HG03342 (cell line): ENCODE data around the gene LRRC14B.
"Not testable (repeated sequence)": the region's sequence is repeated elsewhere in the genome, so short reads cannot be mapped to it uniquely, and the experiment has no call there.

Experiments
- ATAC-seq: cut with Tn5 transposase; IDR thresholded peaks from one replicate; pipeline ENCODE4 v1.9.1; 2021; ENCODE audit warnings: mild to moderate bottlenecking, moderate library complexity; ENCODE audit not compliant: unreplicated experiment

LRRC14B gene

DNA sequence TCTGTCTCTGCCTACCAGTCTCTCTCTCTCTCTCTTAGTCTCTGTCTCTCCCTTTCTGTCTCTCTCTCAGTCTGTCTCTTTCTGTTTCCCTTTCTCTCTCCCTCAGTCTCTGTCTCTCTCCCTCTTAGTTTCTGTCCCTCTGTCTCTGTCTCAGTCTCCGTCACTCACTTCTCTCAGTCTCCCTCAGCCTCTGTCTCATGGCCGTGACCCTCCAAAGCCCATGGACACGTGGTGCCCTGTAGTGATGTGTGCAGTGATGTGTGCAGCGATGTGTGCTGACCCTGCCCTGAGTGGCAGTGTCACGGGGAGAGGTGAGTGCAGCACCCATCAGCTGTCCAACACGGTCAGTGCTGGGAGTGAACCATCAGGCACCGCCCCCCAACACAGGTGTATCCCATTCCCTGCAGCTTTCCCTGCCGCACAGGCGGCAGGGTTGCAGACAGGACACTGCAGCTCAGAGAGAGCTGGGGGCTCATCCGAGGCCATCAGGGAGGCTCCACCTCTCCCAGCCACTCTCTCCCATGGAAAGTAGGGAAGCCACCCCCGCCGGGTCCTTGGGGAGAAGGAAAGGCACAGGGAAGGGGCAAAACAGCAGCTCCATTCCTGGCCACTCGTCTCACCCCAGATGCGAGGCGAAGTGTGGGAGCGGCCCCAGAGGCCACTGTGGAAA is 794 bp upstream of the LRRC14B start:
- no peak for ATAC-seq

DNA sequence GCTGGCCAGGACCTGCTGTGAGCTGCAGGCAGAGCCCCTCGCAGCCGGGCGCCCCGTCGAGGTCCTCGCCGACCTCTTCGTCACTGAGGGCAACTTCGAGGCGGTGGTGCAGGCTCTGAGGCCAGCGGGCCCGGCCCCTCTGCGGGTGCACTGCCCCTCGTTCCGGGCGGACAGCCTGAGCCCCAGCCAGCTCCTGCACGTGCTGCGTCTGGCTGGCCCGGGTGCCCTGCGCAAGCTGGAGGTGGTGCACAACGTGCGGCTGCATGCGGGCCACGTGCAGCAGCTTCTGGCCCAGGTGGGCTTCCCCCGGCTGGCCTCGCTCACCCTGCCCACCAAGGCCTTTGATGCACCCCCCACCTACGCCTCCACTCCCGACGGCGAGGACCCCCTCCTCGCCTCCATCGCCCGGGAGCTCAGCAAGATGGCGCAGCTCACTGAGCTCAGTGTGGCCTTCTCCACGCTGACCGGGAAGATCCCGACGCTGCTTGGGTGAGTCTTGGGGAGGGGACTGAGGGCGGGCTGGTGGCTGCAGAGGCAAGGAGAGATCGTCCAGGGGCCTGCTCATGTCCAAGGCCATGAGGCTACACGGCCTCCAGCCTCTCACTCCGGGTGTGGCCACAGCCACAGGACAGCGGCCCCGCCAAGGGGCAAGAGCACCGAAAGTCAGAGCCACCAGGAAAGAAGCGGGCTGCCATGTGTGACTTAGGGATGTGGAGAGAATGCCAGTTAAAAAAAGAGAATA is 825 bp downstream of the LRRC14B start:
- ATAC-seq, result no peak

GRCh38 chr5:192691-192969 is 1.3 kb downstream of the LRRC14B start:
- ATAC-seq, result no peak

DNA sequence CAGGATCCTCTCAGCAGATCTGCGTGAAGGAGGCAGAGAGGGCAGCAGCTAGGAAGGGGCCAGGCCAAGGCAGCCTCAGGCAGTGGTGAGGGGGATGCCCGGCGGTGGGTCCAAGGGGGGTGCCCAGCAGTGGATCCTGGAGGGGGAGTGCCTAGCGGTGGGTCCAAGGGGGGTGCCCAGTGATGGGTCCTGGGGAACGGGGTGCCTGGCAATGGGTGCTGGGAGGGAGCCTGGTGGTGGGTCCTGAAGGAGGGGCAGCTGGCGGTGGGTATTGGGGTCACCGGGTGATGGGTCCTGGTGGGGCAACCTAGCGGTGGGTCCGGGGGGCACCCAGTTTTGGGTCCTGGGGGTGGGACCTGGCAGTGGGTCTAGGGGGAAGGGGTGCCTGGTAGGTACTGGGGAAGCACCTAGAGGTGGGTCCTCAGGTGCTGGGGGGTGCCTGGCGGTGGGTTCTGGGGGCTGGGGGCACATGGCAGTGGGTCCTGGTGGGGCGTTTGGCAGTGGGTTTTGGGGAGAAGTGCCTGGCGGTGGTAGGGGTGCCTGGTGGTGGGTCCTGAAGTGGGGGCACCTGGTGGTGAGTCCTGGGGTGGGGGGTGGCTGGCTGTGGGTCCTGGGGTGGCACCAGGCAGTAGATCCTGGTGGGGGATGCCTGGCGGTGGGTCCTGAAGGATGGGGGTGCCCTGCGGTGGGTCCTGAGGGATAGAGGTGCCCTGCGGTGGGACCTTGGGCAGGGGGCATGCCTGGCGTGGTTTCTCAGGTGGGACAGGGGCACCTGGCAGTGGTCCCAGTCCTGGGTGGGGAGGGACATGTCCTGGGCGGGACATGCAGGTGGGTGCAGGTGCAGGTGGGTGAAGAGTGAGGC is 1.9 kb downstream of the LRRC14B start:
- ATAC-seq, result no peak

DNA sequence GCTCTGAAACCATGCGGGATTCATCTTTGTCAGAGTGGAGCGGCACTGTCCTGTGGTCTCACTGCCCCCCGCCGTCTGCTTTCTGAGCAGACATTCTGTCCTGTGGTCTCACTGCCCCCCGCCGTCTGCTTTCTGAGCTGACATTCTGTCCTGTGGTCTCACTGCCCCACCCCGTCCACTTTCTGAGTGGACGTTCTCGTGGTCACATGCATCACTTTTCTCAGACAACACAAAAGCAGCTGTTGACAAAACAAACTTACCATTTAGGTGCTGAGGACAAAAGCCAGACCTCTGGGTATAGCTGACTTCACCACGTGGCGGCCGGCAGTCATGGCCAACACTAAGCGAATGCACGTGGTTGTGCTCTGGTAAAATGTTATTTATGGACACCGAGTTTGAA is 2.8 kb downstream of the LRRC14B start:
- no peak for ATAC-seq

DNA sequence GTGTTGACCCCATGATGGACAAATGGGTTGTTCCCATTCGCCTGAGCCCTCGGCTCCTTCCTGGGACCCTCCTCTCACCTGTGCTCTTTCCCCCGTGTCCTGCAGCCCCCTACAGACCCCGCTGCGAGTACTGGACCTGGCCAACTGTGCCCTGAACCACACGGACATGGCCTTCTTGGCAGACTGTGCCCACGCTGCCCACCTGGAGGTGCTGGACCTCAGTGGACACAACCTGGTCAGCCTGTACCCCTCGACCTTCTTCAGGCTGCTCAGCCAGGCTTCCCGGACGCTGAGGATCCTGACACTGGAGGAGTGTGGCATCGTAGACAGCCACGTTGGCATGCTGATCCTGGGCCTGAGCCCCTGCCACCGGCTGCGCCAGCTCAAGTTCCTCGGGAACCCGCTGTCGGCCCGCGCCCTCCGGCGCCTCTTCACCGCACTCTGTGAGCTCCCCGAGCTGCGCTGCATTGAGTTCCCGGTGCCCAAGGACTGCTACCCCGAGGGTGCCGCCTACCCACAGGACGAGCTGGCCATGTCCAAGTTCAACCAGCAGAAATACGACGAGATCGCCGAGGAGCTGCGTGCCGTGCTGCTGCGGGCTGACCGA is 3.4 kb downstream of the LRRC14B start:
- no peak for ATAC-seq

- no peak for ATAC-seq
These were observed 4.3 kb downstream of the LRRC14B start for GRCh38 chr5:195401-196160.

GRCh38 chr5:196350-196749 is 5.1 kb downstream of the LRRC14B start:
- ATAC-seq, result no peak

- not testable (repeated sequence) for ATAC-seq
These were observed 5.7 kb downstream of the LRRC14B start for GRCh38 chr5:197031-197430.

- ATAC-seq, result no peak
These were observed 6.7 kb downstream of the LRRC14B start for GRCh38 chr5:197892-198489.

- ATAC-seq, result no peak
These were observed 7.4 kb downstream of the LRRC14B start for GRCh38 chr5:198516-199196.

DNA sequence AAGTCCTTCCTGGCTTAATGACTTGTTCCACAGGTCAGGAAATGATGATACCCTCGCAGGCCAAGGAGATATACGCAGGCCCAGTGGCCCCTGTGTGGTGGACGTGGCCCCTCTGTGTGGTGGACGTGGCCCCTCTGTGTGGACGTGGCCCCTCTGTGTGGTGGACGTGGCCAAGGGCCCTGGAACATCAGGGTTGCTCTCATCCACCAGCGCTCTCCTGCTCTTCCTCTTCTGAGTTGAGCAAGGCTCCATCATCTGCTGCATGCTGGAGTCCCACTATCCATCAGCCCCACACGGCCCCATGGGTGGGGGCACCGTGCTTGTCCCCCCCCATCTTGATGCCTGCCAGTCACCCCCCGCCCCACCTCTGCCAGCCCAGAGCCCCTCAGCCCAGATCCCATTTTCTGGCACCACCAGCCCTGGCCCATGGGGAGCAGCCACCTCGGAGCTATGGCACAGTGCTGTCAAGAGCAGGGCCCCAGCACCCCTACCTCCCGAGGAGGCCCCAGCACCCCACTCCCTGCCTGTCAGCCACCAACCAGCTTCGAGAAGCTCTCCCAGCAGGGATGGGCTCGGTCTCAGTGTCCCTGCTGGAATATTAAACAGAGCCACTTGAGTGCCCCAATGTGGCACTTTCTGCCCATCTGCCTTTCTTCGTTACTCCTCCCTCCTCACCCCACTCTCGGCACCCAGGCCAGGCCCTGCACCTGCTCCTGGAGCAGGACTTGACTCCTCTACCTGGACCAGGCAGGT is 8.1 kb downstream of the LRRC14B start:
- ATAC-seq, result no peak

DNA sequence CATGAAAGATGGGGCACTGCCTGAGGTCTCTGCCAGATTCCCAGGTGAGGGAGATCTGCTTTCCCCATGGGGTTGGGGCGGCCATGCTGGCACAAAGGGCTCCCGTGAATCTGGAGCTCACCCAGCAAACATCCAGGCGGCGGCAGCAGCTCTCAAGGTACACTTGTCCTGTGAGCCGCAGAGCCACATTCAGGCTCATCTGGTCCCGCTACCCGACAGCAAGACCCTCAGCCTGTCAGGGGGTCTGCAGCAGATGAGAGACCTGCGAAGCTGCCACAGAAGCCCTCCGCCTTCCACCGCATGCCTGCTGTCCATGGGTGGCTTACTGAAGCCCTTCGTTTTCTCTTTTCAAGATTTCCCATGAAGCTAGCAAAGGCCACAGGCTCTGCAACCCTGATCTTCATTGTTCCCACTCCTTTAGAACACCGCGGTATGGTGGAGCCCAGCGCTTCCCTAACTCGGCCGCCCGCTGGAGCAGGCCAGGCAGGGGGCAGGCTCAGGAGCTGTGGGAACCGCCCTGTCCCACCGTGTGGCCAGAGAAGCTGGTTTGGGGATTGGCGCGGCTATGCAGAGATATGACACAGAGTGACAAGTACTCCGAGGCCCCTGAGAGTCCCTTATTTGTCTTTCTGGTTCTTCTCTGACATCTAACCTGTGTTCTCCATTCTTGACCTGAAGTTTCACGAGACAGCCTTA is 8.8 kb downstream of the LRRC14B start:
- no peak for ATAC-seq

DNA sequence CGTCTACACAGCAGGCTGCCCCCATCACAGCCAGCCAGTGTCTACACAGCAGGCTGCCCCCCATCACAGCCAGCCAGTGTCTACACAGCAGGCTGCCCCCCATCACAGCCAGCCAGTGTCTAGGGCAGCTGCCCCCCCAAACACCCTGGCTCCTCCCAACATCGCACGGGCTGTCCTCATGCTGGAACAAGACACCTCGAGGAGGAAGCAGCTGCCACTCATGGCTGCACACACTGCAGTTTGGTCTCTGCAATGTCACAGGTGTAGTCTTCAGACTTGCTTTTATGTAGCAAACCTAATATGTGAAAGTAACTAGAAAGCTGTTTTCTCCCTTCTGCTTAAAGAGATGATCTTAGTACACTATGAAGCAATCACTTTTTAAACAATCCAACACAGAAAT is 9.7 kb downstream of the LRRC14B start:
- ATAC-seq, result no peak

- ATAC-seq, result no peak
These were observed 10.4 kb downstream of the LRRC14B start for GRCh38 chr5:201672-202071.

GRCh38 chr5:203246-203930 is 12.1 kb downstream of the LRRC14B start:
- ATAC-seq, result no peak

- ATAC-seq, result no peak
These were observed 12.7 kb downstream of the LRRC14B start for GRCh38 chr5:204001-204400.

DNA sequence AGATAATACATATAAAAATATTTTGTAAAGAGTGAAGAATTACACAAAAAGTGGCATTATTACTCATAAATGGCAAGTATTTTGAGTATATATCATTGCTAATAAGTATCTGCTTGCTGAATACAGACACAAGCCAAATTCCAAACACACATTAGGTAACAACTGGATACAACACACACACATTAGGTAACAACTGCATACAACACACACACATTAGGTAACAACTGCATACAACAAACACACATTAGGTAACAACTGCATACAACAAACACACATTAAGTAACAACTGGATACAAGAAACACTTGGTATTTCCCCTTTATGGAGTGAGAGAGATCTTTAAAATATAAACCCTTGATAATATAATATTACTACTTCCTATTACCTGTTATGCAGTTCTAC is 13.2 kb downstream of the LRRC14B start:
- no peak for ATAC-seq
